Measurements from ENCODE around the gene MAN1A1. TPM values are rescaled to one million over a fixed set of nuclear protein-coding genes. Genes with fewer than 3 reads are reported as not detected.

MAN1A1 gene
- total RNA-seq, 1 experiment from 2014 or later, result 6.8 TPM

- peak; percentile 94 for DNase-seq (ENCODE audit: low read depth)
Observed at GRCh38 chr6:119147101-119148053, 202.2 kb downstream of the MAN1A1 start.

GRCh38 chr6:119145111-119145510 lies 204.4 kb downstream of the MAN1A1 start:
- peak; percentile 35 for DNase-seq (ENCODE audit: low read depth)

- DNase-seq (ENCODE audit: low read depth), result no peak
Observed at GRCh38 chr6:119142637-119143036, 206.9 kb downstream of the MAN1A1 start.

- DNase-seq (ENCODE audit: low read depth), result no peak
Observed at GRCh38 chr6:119142041-119142440, 207.5 kb downstream of the MAN1A1 start.

- no peak for DNase-seq (ENCODE audit: low read depth)
Observed at GRCh38 chr6:119140196-119141140, 209.1 kb downstream of the MAN1A1 start.

GRCh38 chr6:119138906-119139541 lies 210.5 kb downstream of the MAN1A1 start:
- no peak for DNase-seq (ENCODE audit: low read depth)

- no peak for DNase-seq (ENCODE audit: low read depth)
Observed at GRCh38 chr6:119137194-119138072, 212.1 kb downstream of the MAN1A1 start.

- no peak for DNase-seq (ENCODE audit: low read depth)
Observed at GRCh38 chr6:119134752-119135151, 214.8 kb downstream of the MAN1A1 start.

- no peak for DNase-seq (ENCODE audit: low read depth)
Observed at GRCh38 chr6:119133400-119133799, 216.2 kb downstream of the MAN1A1 start.

- no peak for DNase-seq (ENCODE audit: low read depth)
Observed at GRCh38 chr6:119132261-119132981, 217.1 kb downstream of the MAN1A1 start.

GRCh38 chr6:119129968-119130484 lies 219.5 kb downstream of the MAN1A1 start:
- DNase-seq (ENCODE audit: low read depth), result peak; percentile 74

GRCh38 chr6:119129148-119129967 lies 220.2 kb downstream of the MAN1A1 start:
- peak; percentile 64 for DNase-seq (ENCODE audit: low read depth)

- DNase-seq (ENCODE audit: low read depth), result no peak
Observed at GRCh38 chr6:119128252-119128912, 221.2 kb downstream of the MAN1A1 start.

GRCh38 chr6:119127627-119128026 lies 221.9 kb downstream of the MAN1A1 start:
- no peak for DNase-seq (ENCODE audit: low read depth)
